ENCODE data around the gene PTPRN2.

- TF ChIP-seq FOSL1 (CRISPR knock-in tag; IDR thresholded peaks at IDR 0.05; ENCODE audit: borderline replicate concordance) (no peak), SALL2 (CRISPR knock-in tag; IDR thresholded peaks at IDR 0.05) (no peak), SP2 (CRISPR knock-in tag; IDR thresholded peaks at IDR 0.05) (no peak), TAF1 (CRISPR knock-in tag; IDR thresholded peaks at IDR 0.05) (no peak), ZHX2 (IDR thresholded peaks at IDR 0.05; ENCODE audit: low read depth) (no peak), ZHX2 (CRISPR knock-in tag; IDR thresholded peaks at IDR 0.05; ENCODE audit: borderline replicate concordance) (no peak), SRSF1 (optimal IDR thresholded peaks at IDR 0.05; ENCODE audit: low read depth, low read length) (no peak), ZNF780A (CRISPR knock-in tag; IDR thresholded peaks at IDR 0.05) (no peak), SIN3A (IDR thresholded peaks at IDR 0.05; ENCODE audit: borderline replicate concordance, low read depth, low read length) (no peak), SRF (IDR thresholded peaks at IDR 0.05; ENCODE audit: low read depth, low read length) (no peak), BCL6 (CRISPR knock-in tag; IDR thresholded peaks at IDR 0.05) (no peak)
- TF ChIP-seq, protein P1, sequence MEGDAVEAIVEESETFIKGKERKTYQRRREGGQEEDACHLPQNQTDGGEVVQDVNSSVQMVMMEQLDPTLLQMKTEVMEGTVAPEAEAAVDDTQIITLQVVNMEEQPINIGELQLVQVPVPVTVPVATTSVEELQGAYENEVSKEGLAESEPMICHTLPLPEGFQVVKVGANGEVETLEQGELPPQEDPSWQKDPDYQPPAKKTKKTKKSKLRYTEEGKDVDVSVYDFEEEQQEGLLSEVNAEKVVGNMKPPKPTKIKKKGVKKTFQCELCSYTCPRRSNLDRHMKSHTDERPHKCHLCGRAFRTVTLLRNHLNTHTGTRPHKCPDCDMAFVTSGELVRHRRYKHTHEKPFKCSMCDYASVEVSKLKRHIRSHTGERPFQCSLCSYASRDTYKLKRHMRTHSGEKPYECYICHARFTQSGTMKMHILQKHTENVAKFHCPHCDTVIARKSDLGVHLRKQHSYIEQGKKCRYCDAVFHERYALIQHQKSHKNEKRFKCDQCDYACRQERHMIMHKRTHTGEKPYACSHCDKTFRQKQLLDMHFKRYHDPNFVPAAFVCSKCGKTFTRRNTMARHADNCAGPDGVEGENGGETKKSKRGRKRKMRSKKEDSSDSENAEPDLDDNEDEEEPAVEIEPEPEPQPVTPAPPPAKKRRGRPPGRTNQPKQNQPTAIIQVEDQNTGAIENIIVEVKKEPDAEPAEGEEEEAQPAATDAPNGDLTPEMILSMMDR (CRISPR knock-in tag; IDR thresholded peaks at IDR 0.05): no peak
- TF ChIP-seq, protein P2, sequence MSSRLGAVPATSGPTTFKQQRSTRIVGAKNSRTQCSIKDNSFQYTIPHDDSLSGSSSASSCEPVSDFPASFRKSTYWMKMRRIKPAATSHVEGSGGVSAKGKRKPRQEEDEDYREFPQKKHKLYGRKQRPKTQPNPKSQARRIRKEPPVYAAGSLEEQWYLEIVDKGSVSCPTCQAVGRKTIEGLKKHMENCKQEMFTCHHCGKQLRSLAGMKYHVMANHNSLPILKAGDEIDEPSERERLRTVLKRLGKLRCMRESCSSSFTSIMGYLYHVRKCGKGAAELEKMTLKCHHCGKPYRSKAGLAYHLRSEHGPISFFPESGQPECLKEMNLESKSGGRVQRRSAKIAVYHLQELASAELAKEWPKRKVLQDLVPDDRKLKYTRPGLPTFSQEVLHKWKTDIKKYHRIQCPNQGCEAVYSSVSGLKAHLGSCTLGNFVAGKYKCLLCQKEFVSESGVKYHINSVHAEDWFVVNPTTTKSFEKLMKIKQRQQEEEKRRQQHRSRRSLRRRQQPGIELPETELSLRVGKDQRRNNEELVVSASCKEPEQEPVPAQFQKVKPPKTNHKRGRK (CRISPR knock-in tag; IDR thresholded peaks at IDR 0.05): no peak
Observed at GRCh38 chr7:158023157-158023556, 564.5 kb downstream of the PTPRN2 start.
